Activated CD8-positive, alpha-beta memory T cell treated with anti-CD3 and anti-CD28 coated beads, Interleukin-2, amount 50 U/mL, for 48 hours (primary cell): ENCODE results near the gene DNAAF9.
A peak's percentile ranks its signal among the peaks of the same experiment; 100 is the strongest.
"Not testable (repeated sequence)": the region's sequence is repeated elsewhere in the genome, so short reads cannot be mapped to it uniquely, and the experiment has no call there.

Source experiments
- DNase-seq: peaks from one replicate; pipeline ENCODE4 v3.0.0-alpha.2; 2020

The DNAAF9 gene

GRCh38 chr20:3407040-3407770 is at the start of gene DNAAF9:
Gene DNAAF9 (minus strand): TSS chr20:3407669. CDS start chr20:3407557, 112 bp downstream.
- DNase-seq = peak; percentile 77

GRCh38 chr20:3456648-3457047 is 49.2 kb upstream of the DNAAF9 start:
- no peak for DNase-seq

- no peak for DNase-seq
Measured at GRCh38 chr20:3454831-3455230, 47.4 kb upstream of the DNAAF9 start.

- DNase-seq = no peak
Measured at GRCh38 chr20:3452690-3453089, 45.2 kb upstream of the DNAAF9 start.

- no peak for DNase-seq
Measured at GRCh38 chr20:3452136-3452535, 44.7 kb upstream of the DNAAF9 start.

GRCh38 chr20:3449319-3449718 is 41.9 kb upstream of the DNAAF9 start:
- DNase-seq = no peak

GRCh38 chr20:3447321-3447720 is 39.9 kb upstream of the DNAAF9 start:
- DNase-seq = no peak

GRCh38 chr20:3446779-3447178 is 39.3 kb upstream of the DNAAF9 start:
- DNase-seq = no peak

GRCh38 chr20:3436864-3437574 is 29.6 kb upstream of the DNAAF9 start:
- no peak for DNase-seq

- DNase-seq = no peak
Measured at GRCh38 chr20:3434232-3434631, 26.8 kb upstream of the DNAAF9 start.

GRCh38 chr20:3433744-3434143 is 26.3 kb upstream of the DNAAF9 start:
- no peak for DNase-seq

- DNase-seq = no peak
Measured at GRCh38 chr20:3432844-3433243, 25.4 kb upstream of the DNAAF9 start.

- no peak for DNase-seq
Measured at GRCh38 chr20:3431109-3431508, 23.6 kb upstream of the DNAAF9 start.

- DNase-seq = no peak
Measured at GRCh38 chr20:3430376-3431069, 23.1 kb upstream of the DNAAF9 start.

- not testable (repeated sequence) for DNase-seq
Measured at GRCh38 chr20:3426766-3427165, 19.3 kb upstream of the DNAAF9 start.

GRCh38 chr20:3423126-3423525 is 15.7 kb upstream of the DNAAF9 start:
- DNase-seq = no peak

GRCh38 chr20:3421985-3422384 is 14.5 kb upstream of the DNAAF9 start:
- no peak for DNase-seq

- peak; percentile 58 for DNase-seq
Measured at GRCh38 chr20:3420211-3420707, 12.8 kb upstream of the DNAAF9 start.

GRCh38 chr20:3418161-3418560 is 10.7 kb upstream of the DNAAF9 start:
- not testable (repeated sequence) for DNase-seq

- no peak for DNase-seq
Measured at GRCh38 chr20:3414122-3414521, 6.7 kb upstream of the DNAAF9 start.

- no peak for DNase-seq
Measured at GRCh38 chr20:3413393-3413889, 6.0 kb upstream of the DNAAF9 start.

- DNase-seq = no peak
Measured at GRCh38 chr20:3412600-3413392, 5.3 kb upstream of the DNAAF9 start.

- no peak for DNase-seq
Measured at GRCh38 chr20:3410464-3410863, 3.0 kb upstream of the DNAAF9 start.
